ENCODE results near the gene PHACTR4. TPM values are rescaled to one million over a fixed set of nuclear protein-coding genes. Genes with fewer than 3 reads are reported as not detected.
A peak's percentile ranks its signal among the peaks of the same experiment; 100 is the strongest.

Gene PHACTR4
- total RNA-seq (18.5 and 21.5 TPM in 2 replicates), polyA plus RNA-seq (19.1 and 22.1 TPM in 2 replicates)

DNA sequence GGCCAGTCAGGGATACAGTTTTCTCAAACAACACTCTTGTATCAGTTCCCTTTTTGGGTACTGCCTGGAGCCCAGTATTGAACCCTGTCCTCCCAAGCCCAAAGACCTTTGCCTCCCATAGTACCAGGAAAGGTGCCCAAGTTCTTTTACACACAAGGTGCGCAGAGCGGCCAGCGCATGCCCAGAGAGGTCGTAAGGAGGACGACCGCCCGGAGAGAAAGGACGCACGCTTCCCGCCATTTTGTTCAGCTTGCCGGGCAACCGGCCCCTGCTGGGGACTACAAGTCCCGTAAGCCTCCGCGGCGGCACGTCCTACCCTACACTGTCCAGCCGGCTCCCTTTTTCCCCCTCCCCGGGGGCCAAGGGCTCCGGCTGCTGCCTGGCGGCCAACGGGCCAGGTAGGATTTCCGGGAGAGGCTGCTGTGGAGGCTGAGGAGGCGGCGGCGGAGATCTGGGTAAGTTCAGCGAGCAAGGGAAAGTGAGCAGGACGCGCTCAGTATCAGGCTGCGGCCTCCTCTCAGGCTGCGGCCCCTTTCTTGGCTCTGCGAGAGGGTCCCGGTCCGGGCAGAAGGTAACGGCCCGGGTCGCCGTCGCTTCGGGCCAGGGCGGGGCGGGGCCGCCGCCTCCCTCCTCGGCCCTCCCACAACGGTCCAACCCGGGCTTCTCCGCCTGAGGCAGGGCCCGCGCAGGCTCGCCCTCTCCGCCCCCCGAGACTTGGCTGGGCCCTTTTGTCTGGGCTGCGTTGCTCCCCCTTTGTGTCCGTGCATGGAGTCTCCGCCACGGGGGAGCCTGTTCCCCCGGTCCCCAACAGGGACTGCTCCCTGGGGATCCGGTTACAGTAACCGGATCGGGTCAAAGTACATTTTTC lies at the start of gene PHACTR4:
TSS of gene PHACTR4 (plus strand) at position 370 of the 868 bp plus-strand sequence. CDS start 37,708 bp downstream, outside the sequence.
- Histone ChIP-seq H3K9me2 (replicated peaks; ENCODE audit: insufficient read depth) (no peaks in the 10 kb centered on the region), H3K4me3 (peak within 1 kb of the TSS; percentile 44), H2AFZ (peak within 1 kb of the TSS; percentile 94), H3K27ac (peak within 1 kb of the TSS; percentile 97), H3K79me2 (peaks cover 42% of the 10 kb centered on the region), H3K36me3 (replicated peaks; ENCODE audit: insufficient read depth, low read depth) (no peaks in the 10 kb centered on the region), H4K20me1 (ENCODE audit: insufficient read depth, poor library complexity, severe bottlenecking) (no peaks in the 10 kb centered on the region), H3K27me3 (no peaks in the 10 kb centered on the region), H3K4me1 (ENCODE audit: insufficient read depth) (peaks cover 16% of the 10 kb centered on the region), H3K9me3 (ENCODE audit: low read depth) (no peaks in the 10 kb centered on the region), H3K4me2 (peak within 1 kb of the TSS; percentile 74)
- DNase-seq (ENCODE audit: low spot score), result peak; percentile 96
- WGBS (ENCODE audit: low lambda C conversion rate, missing lambda C conversion rate), result 1% methylated on average over 50 of the region's 61 CpGs
- TF ChIP-seq EZH2phosphoT487 (IDR thresholded peaks at IDR 0.05; ENCODE audit: low read depth, severe bottlenecking, unreplicated experiment) (no peak), EZH2 (IDR thresholded peaks at IDR 0.05; ENCODE audit: borderline replicate concordance) (no peak)
- TF ChIP-seq, protein P1, sequence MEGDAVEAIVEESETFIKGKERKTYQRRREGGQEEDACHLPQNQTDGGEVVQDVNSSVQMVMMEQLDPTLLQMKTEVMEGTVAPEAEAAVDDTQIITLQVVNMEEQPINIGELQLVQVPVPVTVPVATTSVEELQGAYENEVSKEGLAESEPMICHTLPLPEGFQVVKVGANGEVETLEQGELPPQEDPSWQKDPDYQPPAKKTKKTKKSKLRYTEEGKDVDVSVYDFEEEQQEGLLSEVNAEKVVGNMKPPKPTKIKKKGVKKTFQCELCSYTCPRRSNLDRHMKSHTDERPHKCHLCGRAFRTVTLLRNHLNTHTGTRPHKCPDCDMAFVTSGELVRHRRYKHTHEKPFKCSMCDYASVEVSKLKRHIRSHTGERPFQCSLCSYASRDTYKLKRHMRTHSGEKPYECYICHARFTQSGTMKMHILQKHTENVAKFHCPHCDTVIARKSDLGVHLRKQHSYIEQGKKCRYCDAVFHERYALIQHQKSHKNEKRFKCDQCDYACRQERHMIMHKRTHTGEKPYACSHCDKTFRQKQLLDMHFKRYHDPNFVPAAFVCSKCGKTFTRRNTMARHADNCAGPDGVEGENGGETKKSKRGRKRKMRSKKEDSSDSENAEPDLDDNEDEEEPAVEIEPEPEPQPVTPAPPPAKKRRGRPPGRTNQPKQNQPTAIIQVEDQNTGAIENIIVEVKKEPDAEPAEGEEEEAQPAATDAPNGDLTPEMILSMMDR (IDR thresholded peaks at IDR 0.05; ENCODE audit: poor library complexity), result no peak

DNA sequence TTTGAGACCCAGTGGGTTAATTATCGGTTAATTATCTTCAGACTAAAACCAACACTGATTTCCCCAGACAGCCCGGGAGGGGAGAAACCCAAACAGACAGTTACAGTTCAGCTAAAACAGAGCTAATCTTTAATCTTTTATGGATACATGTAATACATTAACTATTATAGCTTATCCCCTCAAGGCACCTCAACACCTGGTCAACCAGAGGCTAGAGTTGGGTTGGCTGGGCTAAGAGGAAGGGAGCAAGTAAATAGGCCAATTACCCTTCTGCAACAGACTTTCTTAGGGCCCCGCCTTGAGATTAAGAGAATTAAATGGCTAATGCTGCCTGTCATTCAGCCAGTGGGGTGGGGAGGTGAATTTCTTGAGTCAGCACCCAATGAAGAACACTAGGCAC lies 47.3 kb upstream of the PHACTR4 start:
- Histone ChIP-seq H3K4me3 (no peak overlapping the region), H3K27me3 (no peaks in the 10 kb centered on the region), H3K4me1 (ENCODE audit: insufficient read depth) (peaks cover 13% of the 10 kb centered on the region), H3K4me2 (no peak overlapping the region), H3K9me3 (ENCODE audit: low read depth) (no peaks in the 10 kb centered on the region), H2AFZ (no peak overlapping the region), H3K27ac (peak overlapping the region; percentile 66), H3K79me2 (no peaks in the 10 kb centered on the region), H3K9me2 (replicated peaks; ENCODE audit: insufficient read depth) (no peaks in the 10 kb centered on the region), H3K36me3 (replicated peaks; ENCODE audit: insufficient read depth, low read depth) (no peaks in the 10 kb centered on the region), H4K20me1 (ENCODE audit: insufficient read depth, poor library complexity, severe bottlenecking) (no peaks in the 10 kb centered on the region)
- 46% methylated on average over 3 of the region's 3 CpGs for WGBS (ENCODE audit: low lambda C conversion rate, missing lambda C conversion rate)
- TF ChIP-seq EZH2 (IDR thresholded peaks at IDR 0.05; ENCODE audit: borderline replicate concordance), result no peak
- TF ChIP-seq EZH2phosphoT487 (IDR thresholded peaks at IDR 0.05; ENCODE audit: low read depth, severe bottlenecking, unreplicated experiment), result no peak
- TF ChIP-seq, protein P1 (IDR thresholded peaks at IDR 0.05; ENCODE audit: poor library complexity), result no peak
- peak; percentile 81 for DNase-seq (ENCODE audit: low spot score)

DNA sequence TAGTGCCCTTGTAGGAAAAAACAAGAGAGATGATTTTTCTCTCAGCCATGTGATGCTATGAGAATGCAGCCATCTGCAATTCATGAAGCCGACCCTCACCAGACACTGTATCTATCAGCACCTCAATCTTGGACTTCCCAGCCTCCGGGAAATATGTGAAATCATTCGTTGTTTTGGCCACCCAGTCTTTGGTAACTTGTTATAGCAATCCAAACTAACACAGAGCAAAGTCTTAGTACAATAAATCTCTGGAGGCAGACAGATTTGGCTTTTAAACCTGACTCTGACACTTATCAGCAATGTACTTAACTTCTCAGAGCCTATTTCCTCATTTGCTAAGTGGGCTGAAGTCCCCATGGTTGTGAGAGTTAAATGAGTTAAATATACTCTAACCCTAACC lies 45.8 kb upstream of the PHACTR4 start:
- Histone ChIP-seq H2AFZ (no peak overlapping the region), H3K27ac (peak overlapping the region; percentile 67), H4K20me1 (ENCODE audit: insufficient read depth, poor library complexity, severe bottlenecking) (no peaks in the 10 kb centered on the region), H3K79me2 (peaks cover 2% of the 10 kb centered on the region), H3K36me3 (replicated peaks; ENCODE audit: insufficient read depth, low read depth) (no peaks in the 10 kb centered on the region), H3K27me3 (no peaks in the 10 kb centered on the region), H3K4me3 (no peak overlapping the region), H3K4me1 (ENCODE audit: insufficient read depth) (peaks cover 13% of the 10 kb centered on the region), H3K9me3 (ENCODE audit: low read depth) (no peaks in the 10 kb centered on the region), H3K9me2 (replicated peaks; ENCODE audit: insufficient read depth) (no peaks in the 10 kb centered on the region), H3K4me2 (peak overlapping the region; percentile 21)
- DNase-seq (ENCODE audit: low spot score), result no peak
- TF ChIP-seq EZH2 (IDR thresholded peaks at IDR 0.05; ENCODE audit: borderline replicate concordance) (no peak), EZH2phosphoT487 (IDR thresholded peaks at IDR 0.05; ENCODE audit: low read depth, severe bottlenecking, unreplicated experiment) (no peak)
- TF ChIP-seq, protein P1 (IDR thresholded peaks at IDR 0.05; ENCODE audit: poor library complexity), result no peak
- 34% methylated on average over 3 of the region's 3 CpGs for WGBS (ENCODE audit: low lambda C conversion rate, missing lambda C conversion rate)
